K562 (cell line): Measurements from ENCODE around the gene COMMD2. TPM values are rescaled to one million over a fixed set of nuclear protein-coding genes. Genes with fewer than 3 reads are reported as not detected.

Experiments used
- ATAC-seq: fragments of 200-7000 bp; cut with Tn5 transposase; 3 replicates; pipeline ENCODE4 v1.9.1; 2020; ENCODE audit warnings: moderate library complexity
- BruUV-seq: library from RNA; stranded (reverse); fragments of 400-500 nt; replicated peaks from 2 replicates; lab custom pipeline; 2021; lab: Mats Ljungman, UMichigan
- CTCF ChIA-PET: fragments of 300-600 bp; formaldehyde crosslinking; extraction: SDS; loops from one replicate; lab custom pipeline; 2021; ENCODE audit warnings: low intra/inter-chr PET ratio; lab: Yijun Ruan, JAX
- POLR2A ChIA-PET: fragments of 300-600, 350-650 bp; sonication (Branson Sonifier 250); formaldehyde crosslinking; extraction: SDS; loops from one replicate; lab custom pipeline; 2021; ENCODE audit warnings: antibody characterized with exemption, inconsistent platforms; lab: Yijun Ruan, JAX
- DNase-seq, 4 experiments: peaks; one replicate each; pipeline versions ENCODE4 v3.0.0 to v3.0.0-alpha.2; 2011 to 2018; ENCODE audit warnings: low spot score in 3 of 4, mixed read lengths in 3 of 4; ENCODE audit errors: extremely low read depth in 1 of 4
- FAIRE-seq: peaks from 2 replicates; lab custom pipeline; 2011; peaks lifted over from hg19 to GRCh38; lab: Jason Lieb, UNC
- H2AFZ ChIP-seq: 2 replicates; pipeline ENCODE4 v1.6.0; 2011; ENCODE audit warnings: low read depth, low read length, control low read depth, inconsistent platforms
- H3K27ac ChIP-seq: fragments of 200-600 bp; 3 replicates; pipeline ENCODE4 v1.8.0; 2011; ENCODE audit warnings: low read depth, mild to moderate bottlenecking, control low read depth, inconsistent platforms, low read length, moderate library complexity, mixed read lengths; ENCODE audit errors: extremely low read depth
- H3K27me3 ChIP-seq, 2 experiments: fragments of 300-600 bp in 1 of 2; 2 replicates in 1 of 2; 3 replicates in 1 of 2; pipeline versions ENCODE4 v1.6.0 to v1.8.0; 2011; ENCODE audit warnings: inconsistent platforms in 2 of 2, low read length in 2 of 2, mild to moderate bottlenecking in 1 of 2, mixed read lengths in 1 of 2, moderate library complexity in 1 of 2; ENCODE audit not compliant: control insufficient read depth in 2 of 2, insufficient read depth in 2 of 2
- H3K36me3 ChIP-seq: fragments of 300-600 bp; 3 replicates; pipeline ENCODE4 v1.8.0; 2011; ENCODE audit warnings: mild to moderate bottlenecking, low read length, inconsistent platforms; ENCODE audit not compliant: control insufficient read depth, insufficient read depth
- H3K4me1 ChIP-seq, 2 experiments: fragments of 200-600 bp in 1 of 2; replicated peaks in 1 of 2; 2 replicates in 1 of 2; 3 replicates in 1 of 2; pipeline versions ENCODE4 v1.5.1 to v1.8.0; 2011; ENCODE audit warnings: inconsistent platforms in 2 of 2, low read length in 2 of 2, mild to moderate bottlenecking in 1 of 2, mixed read lengths in 1 of 2, moderate library complexity in 1 of 2; ENCODE audit not compliant: control insufficient read depth in 2 of 2, insufficient read depth in 2 of 2
- H3K4me2 ChIP-seq: 2 replicates; pipeline ENCODE4 v1.6.1; 2011; ENCODE audit warnings: low read length, control low read depth, inconsistent platforms, mixed read lengths; ENCODE audit not compliant: insufficient read depth
- H3K4me3 ChIP-seq: fragments of 200-600 bp; sonication (generic), shearing (Covaris generic); 2 replicates; pipeline ENCODE4 v1.5.1; 2016; ENCODE audit warnings: control low read depth, inconsistent platforms
- H3K79me2 ChIP-seq: fragments of 200-600 bp; 3 replicates; pipeline ENCODE4 v1.8.0; 2011; ENCODE audit warnings: low read length, inconsistent platforms; ENCODE audit not compliant: control insufficient read depth, insufficient read depth
- H3K9ac ChIP-seq, 2 experiments: 2 replicates each; pipeline versions ENCODE4 v1.6.0 to v1.6.1; 2011; ENCODE audit warnings: low read depth in 2 of 2, low read length in 2 of 2, control low read depth in 1 of 2, inconsistent platforms in 1 of 2, mild to moderate bottlenecking in 1 of 2, mixed read lengths in 1 of 2; ENCODE audit not compliant: insufficient read depth in 1 of 2
- H3K9me1 ChIP-seq: one replicate; pipeline ENCODE4 v1.6.0; 2011; ENCODE audit warnings: inconsistent platforms, mild to moderate bottlenecking, low read length, moderate library complexity; ENCODE audit not compliant: control insufficient read depth, insufficient read depth
- H3K9me3 ChIP-seq: replicated peaks from 2 replicates; pipeline ENCODE4 v1.5.1; 2011; ENCODE audit warnings: low read depth, low read length, inconsistent platforms; ENCODE audit not compliant: control insufficient read depth, insufficient read depth
- H4K20me1 ChIP-seq: replicated peaks from 2 replicates; pipeline ENCODE4 v1.6.1; 2011; ENCODE audit warnings: low read length, inconsistent platforms, mixed read lengths; ENCODE audit not compliant: control insufficient read depth, insufficient read depth
- BHLHE40 ChIP-seq: IDR thresholded peaks from 2 replicates; pipeline ENCODE4 v1.6.1; 2011; ENCODE audit warnings: low read length, improper control_type of control experiment
- CHD4 ChIP-seq: fragments of 200-600 bp; sonication (generic); IDR thresholded peaks from 3 replicates; pipeline ENCODE4 v1.6.1; 2012; ENCODE audit warnings: low read depth, mild to moderate bottlenecking, mixed read lengths, low read length, inconsistent platforms; ENCODE audit not compliant: insufficient read depth, insufficient replicate concordance, poor library complexity, severe bottlenecking
- FOSL1 ChIP-seq: fragments of 200-800 bp; sonication (Bioruptor generic); conservative IDR thresholded peaks from 2 replicates; pipeline ENCODE4 v1.6.1; 2016; ENCODE audit warnings: missing genetic modification characterization, missing compliant biosample characterization
- HSF4 ChIP-seq: fragments of 250-450 bp; sonication (Bioruptor Pico); IDR thresholded peaks from 2 replicates; pipeline ENCODE4 v2.1.2; 2022; ENCODE audit warnings: mild to moderate bottlenecking, moderate library complexity, borderline replicate concordance
- NR4A1 ChIP-seq, 2 experiments: fragments of 250-450 bp in 1 of 2; fragments of 450-650 bp in 1 of 2; sonication (Bioruptor Pico) in 1 of 2; IDR thresholded peaks; 2 replicates each; pipeline versions ENCODE4 v1.4.0 to v1.6.1; 2016 to 2020; ENCODE audit warnings: mild to moderate bottlenecking in 2 of 2, missing compliant biosample characterization in 1 of 2, missing genetic modification characterization in 1 of 2, moderate library complexity in 1 of 2
- POLR2H ChIP-seq: IDR thresholded peaks from 2 replicates; pipeline ENCODE4 v1.6.1; 2016; ENCODE audit warnings: missing genetic modification characterization, low read depth, mild to moderate bottlenecking, control low read depth, missing compliant biosample characterization, moderate library complexity
- RAD51 ChIP-seq: fragments of 450-650 bp; IDR thresholded peaks from 2 replicates; pipeline ENCODE4 v1.7.1; 2016; ENCODE audit warnings: low read depth, mild to moderate bottlenecking, borderline replicate concordance
- RBBP5 ChIP-seq: fragments of 200-600 bp; sonication (generic); IDR thresholded peaks from 2 replicates; pipeline ENCODE4 v1.6.1; 2012; ENCODE audit warnings: borderline replicate concordance, mild to moderate bottlenecking, low read length, control low read depth, inconsistent platforms; ENCODE audit not compliant: insufficient read depth, poor library complexity, severe bottlenecking
- RBM17 ChIP-seq: fragments of 200-400 bp; formaldehyde crosslinking; IDR thresholded peaks from 2 replicates; pipeline ENCODE4 v1.6.1; 2017; ENCODE audit warnings: low read depth, mild to moderate bottlenecking, low read length, borderline replicate concordance
- SMARCB1 ChIP-seq: IDR thresholded peaks from 2 replicates; pipeline ENCODE4 v1.6.1; 2011; ENCODE audit warnings: improper control_type of control experiment, low read depth; ENCODE audit not compliant: insufficient read length
- SREBF2 ChIP-seq: sonication (generic); formaldehyde crosslinking; IDR thresholded peaks from 2 replicates; pipeline ENCODE4 v1.4.0; 2020; ENCODE audit warnings: mild to moderate bottlenecking, missing genetic modification reagents
- STAT5B ChIP-seq: fragments of 250-450 bp; sonication (Bioruptor Pico); IDR thresholded peaks from 2 replicates; pipeline ENCODE4 v1.8.0; 2021; ENCODE audit warnings: mild to moderate bottlenecking, inconsistent platforms
- ZNF24 ChIP-seq: fragments of 450-650 bp; IDR thresholded peaks from 2 replicates; pipeline ENCODE4 v1.6.1; 2016
- ZNF436 ChIP-seq: fragments of 250-450, 450-650 bp; sonication (Bioruptor Pico); formaldehyde crosslinking; IDR thresholded peaks from 2 replicates; pipeline ENCODE4 v1.7.0; 2020; ENCODE audit warnings: mild to moderate bottlenecking
- ZNF507 ChIP-seq: conservative IDR thresholded peaks from 2 replicates; pipeline ENCODE4 v1.6.1; 2017; ENCODE audit warnings: missing genetic modification characterization, missing compliant biosample characterization
- WGBS: fragments of 100-300 bp; shearing (Covaris generic); methylation state at CpG from one replicate; pipeline ENCODE4 v1.1.6; 2016; ENCODE audit warnings: low coverage, mixed read lengths; ENCODE audit not compliant: insufficient coverage; ENCODE audit errors: missing lambda C conversion rate; 5-methylcytosine and 5-hydroxymethylcytosine counted together
- in situ Hi-C: fragments of 300-500 bp; cut with MboI; formaldehyde crosslinking; loops from 4 replicates; pipeline ENCODE4 v1.15.0; 2018; ENCODE audit warnings: inconsistent platforms, mixed read lengths
- intact Hi-C: fragments of 100-400 bp; cut with micrococcal nuclease; formaldehyde crosslinking; loops from 2 replicates; pipeline ENCODE4 v1.14.2; 2022
- polyA plus RNA-seq, 8 experiments: library from polyadenylated mRNA; depleted of rRNA in 4 of 8; stranded (reverse) in 5 of 8; unstranded in 3 of 8; fragments of >200 nt; fragmentation: Nextera tagmentation in 2 of 8; fragmentation: Illumina TruSeq in 1 of 8; extraction: Ambion mirVana in 2 of 8; extraction: Trizol in 1 of 8; gene quantifications; 2 replicates each; pipeline versions ENCODE4 v1.2.1 to v1.2.3, GENCODE V29; 2011 to 2014; ENCODE audit warnings: inconsistent platforms in 1 of 8, missing spikeins in 1 of 8
- total RNA-seq, 7 experiments: library from RNA; depleted of rRNA in 6 of 7; stranded (reverse); fragments of >200 nt in 6 of 7; fragmentation: Illumina TruSeq in 2 of 7; extraction: Trizol in 2 of 7; gene quantifications; 2 replicates each; pipeline versions ENCODE4 v1.2.1 to v1.2.3, GENCODE V29; 2011 to 2021; ENCODE audit warnings: low replicate concordance in 1 of 7
- TF ChIP-seq, protein P1 (sequence below): fragments of 250-450 bp; sonication (Bioruptor Pico); IDR thresholded peaks from 2 replicates; pipeline ENCODE4 v1.8.0; 2021; ENCODE audit warnings: borderline replicate concordance, mild to moderate bottlenecking, moderate library complexity; ENCODE audit not compliant: poor library complexity, severe bottlenecking
- TF ChIP-seq, protein P2 (sequence below): sonication (generic); formaldehyde crosslinking; IDR thresholded peaks from 2 replicates; pipeline ENCODE4 v1.8.0; 2022; ENCODE audit warnings: mild to moderate bottlenecking, missing genetic modification reagents

Gene COMMD2
- total and polyA plus RNA-seq, 9 of the 15 experiments (the other 6 are each of a cell fraction or from before 2014, with no cell fraction given) = 25.8 to 102 (median 41.8) TPM

DNA sequence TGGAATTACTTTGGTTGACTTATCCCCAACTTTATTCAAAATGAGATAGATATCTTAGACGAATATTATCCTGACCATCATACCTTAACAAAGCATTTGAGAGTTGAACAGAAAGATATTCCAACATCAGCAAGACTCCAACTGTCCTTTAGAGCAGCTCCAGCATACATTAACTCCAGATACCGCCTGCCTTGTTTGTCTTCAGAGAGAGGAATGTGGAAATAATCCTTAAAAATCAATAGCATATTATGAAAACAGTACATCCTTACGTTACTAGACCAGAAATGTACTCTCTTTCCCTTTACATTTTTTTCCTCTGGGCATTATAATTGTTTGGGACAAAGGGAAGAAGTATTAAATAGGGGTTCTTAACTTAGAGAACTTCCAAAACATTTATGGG, 38.4 kb upstream of the COMMD2 start:
- no TSS peak for BruUV-seq
- H3K79me2 ChIP-seq = no peaks in the 10 kb centered on the region
- peaks cover 0 to 4% of the 10 kb centered on the region in 2 experiments; a peak in 1 of 5 replicates for H3K27me3 ChIP-seq
- DNase-seq = no peak
- H3K9me3 ChIP-seq = no peaks in the 10 kb centered on the region
- H3K36me3 ChIP-seq = no peaks in the 10 kb centered on the region
- in situ Hi-C loops = no loop called here
- no peak overlapping the region for H3K9ac ChIP-seq
- TF ChIP-seq HSF4 (CRISPR knock-in tag) = no peak
- TF ChIP-seq, protein P1, sequence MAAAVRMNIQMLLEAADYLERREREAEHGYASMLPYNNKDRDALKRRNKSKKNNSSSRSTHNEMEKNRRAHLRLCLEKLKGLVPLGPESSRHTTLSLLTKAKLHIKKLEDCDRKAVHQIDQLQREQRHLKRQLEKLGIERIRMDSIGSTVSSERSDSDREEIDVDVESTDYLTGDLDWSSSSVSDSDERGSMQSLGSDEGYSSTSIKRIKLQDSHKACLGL = no peak
- no peak for TF ChIP-seq BHLHE40
- no peak for TF ChIP-seq ZNF436 (CRISPR knock-in tag)
- TF ChIP-seq CHD4 = no peak
- TF ChIP-seq RBM17 = no peak
- TF ChIP-seq NR4A1 (CRISPR knock-in tag; IDR thresholded peaks at IDR 0.05) = no peak
- TF ChIP-seq NR4A1 (tag; IDR thresholded peaks at IDR 0.05) = no peak
- no peak for TF ChIP-seq ZNF24
- TF ChIP-seq SREBF2 (CRISPR knock-in tag) = no peak
- no peak for TF ChIP-seq ZNF507 (tag)
- TF ChIP-seq RAD51 = no peak
- no peak for TF ChIP-seq STAT5B (CRISPR knock-in tag)
- TF ChIP-seq, protein P2, sequence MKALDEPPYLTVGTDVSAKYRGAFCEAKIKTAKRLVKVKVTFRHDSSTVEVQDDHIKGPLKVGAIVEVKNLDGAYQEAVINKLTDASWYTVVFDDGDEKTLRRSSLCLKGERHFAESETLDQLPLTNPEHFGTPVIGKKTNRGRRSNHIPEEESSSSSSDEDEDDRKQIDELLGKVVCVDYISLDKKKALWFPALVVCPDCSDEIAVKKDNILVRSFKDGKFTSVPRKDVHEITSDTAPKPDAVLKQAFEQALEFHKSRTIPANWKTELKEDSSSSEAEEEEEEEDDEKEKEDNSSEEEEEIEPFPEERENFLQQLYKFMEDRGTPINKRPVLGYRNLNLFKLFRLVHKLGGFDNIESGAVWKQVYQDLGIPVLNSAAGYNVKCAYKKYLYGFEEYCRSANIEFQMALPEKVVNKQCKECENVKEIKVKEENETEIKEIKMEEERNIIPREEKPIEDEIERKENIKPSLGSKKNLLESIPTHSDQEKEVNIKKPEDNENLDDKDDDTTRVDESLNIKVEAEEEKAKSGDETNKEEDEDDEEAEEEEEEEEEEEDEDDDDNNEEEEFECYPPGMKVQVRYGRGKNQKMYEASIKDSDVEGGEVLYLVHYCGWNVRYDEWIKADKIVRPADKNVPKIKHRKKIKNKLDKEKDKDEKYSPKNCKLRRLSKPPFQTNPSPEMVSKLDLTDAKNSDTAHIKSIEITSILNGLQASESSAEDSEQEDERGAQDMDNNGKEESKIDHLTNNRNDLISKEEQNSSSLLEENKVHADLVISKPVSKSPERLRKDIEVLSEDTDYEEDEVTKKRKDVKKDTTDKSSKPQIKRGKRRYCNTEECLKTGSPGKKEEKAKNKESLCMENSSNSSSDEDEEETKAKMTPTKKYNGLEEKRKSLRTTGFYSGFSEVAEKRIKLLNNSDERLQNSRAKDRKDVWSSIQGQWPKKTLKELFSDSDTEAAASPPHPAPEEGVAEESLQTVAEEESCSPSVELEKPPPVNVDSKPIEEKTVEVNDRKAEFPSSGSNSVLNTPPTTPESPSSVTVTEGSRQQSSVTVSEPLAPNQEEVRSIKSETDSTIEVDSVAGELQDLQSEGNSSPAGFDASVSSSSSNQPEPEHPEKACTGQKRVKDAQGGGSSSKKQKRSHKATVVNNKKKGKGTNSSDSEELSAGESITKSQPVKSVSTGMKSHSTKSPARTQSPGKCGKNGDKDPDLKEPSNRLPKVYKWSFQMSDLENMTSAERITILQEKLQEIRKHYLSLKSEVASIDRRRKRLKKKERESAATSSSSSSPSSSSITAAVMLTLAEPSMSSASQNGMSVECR (CRISPR knock-in tag) = no peak
- no peak for TF ChIP-seq SMARCB1
- no peak for TF ChIP-seq POLR2H (tag)
- no peak for TF ChIP-seq RBBP5
- TF ChIP-seq FOSL1 = no peak
- H3K4me1 ChIP-seq = no peaks in the 10 kb centered on the region
- no peak overlapping the region for H2AFZ ChIP-seq
- H3K9me1 ChIP-seq = no peaks in the 10 kb centered on the region
- H3K4me3 ChIP-seq = no peak overlapping the region
- intact Hi-C loops = no loop called here
- no peak overlapping the region for H3K27ac ChIP-seq
- FAIRE-seq = no peak
- ChIA-PET POLR2A (no interaction called here), CTCF (no interaction called here)
- H4K20me1 ChIP-seq = no peaks in the 10 kb centered on the region
- WGBS = 2% methylated on average over 3 of the region's 3 CpGs
- H3K4me2 ChIP-seq = no peak overlapping the region
- no peak for ATAC-seq
